Ovary (tissue), 9 donors: Measurements from ENCODE around the gene CDK6. TPM values are rescaled to one million over a fixed set of nuclear protein-coding genes. Genes with fewer than 3 reads are reported as not detected.

Experiments
- DNase-seq, 5 donors: peaks; one replicate each; pipeline ENCODE4 v3.0.0-alpha.2; 2019 to 2020
- H3K27ac ChIP-seq, 2 donors: fragments of 200-600 bp; one replicate each; pipeline versions ENCODE4 v1.5.1 to v1.8.0; 2019 to 2022
- H3K27me3 ChIP-seq: fragments of 200-600 bp; one replicate; pipeline ENCODE4 v1.8.0; 2022
- H3K36me3 ChIP-seq: fragments of 200-600 bp; sonication (generic); one replicate; pipeline ENCODE4 v1.5.1; 2019
- H3K4me1 ChIP-seq: one replicate; pipeline ENCODE4 v1.8.1; 2013; ENCODE audit warnings: mild to moderate bottlenecking, moderate library complexity; ENCODE audit not compliant: insufficient read depth
- H3K4me3 ChIP-seq: fragments of 200-600 bp; sonication (generic); one replicate; pipeline ENCODE4 v1.5.1; 2017
- H3K9me3 ChIP-seq, 2 donors: fragments of 200-600 bp in 1 of 2; sonication (generic) in 1 of 2; one replicate each; pipeline versions ENCODE4 v1.5.1 to v1.8.1; 2013 to 2019; ENCODE audit warnings: mild to moderate bottlenecking in 1 of 2, moderate library complexity in 1 of 2
- EP300 ChIP-seq: sonication (generic); formaldehyde crosslinking; IDR thresholded peaks from one replicate; pipeline ENCODE4 v1.6.1; 2017; ENCODE audit warnings: antibody characterized with exemption
- POLR2A ChIP-seq: fragments of 450-650 bp; IDR thresholded peaks from one replicate; pipeline ENCODE4 v1.6.1; 2017; ENCODE audit warnings: antibody characterized with exemption, mild to moderate bottlenecking, moderate library complexity
- WGBS, 3 donors: extraction: QIAGEN DNeasy Blood & Tissue Kit in 1 of 3; methylation state at CpG; one replicate each; pipeline versions ENCODE4 v1.1.5 to v1.1.7; 2013 to 2017; 5-methylcytosine and 5-hydroxymethylcytosine counted together
- intact Hi-C, 4 donors: fragments of 100-400 bp; cut with DNase I; formaldehyde crosslinking; loops; one replicate each; pipeline versions ENCODE4 v1.11.0 to v1.15.1; 2022 to 2023
- polyA plus RNA-seq, 2 donors: library from polyadenylated mRNA; stranded (reverse); fragments of 200-250 nt in 1 of 2; fragments of 350-450 nt in 1 of 2; fragmentation: Illumina TruSeq in 1 of 2; extraction: RNeasy Lipid Tissue Mini Kit (QIAGEN cat#74804) in 1 of 2; gene quantifications; one replicate each; pipeline ENCODE4 v1.2.3, GENCODE V29; 2013 to 2014
- total RNA-seq, 7 donors: library from RNA; depleted of rRNA in 2 of 7; stranded (reverse); fragments of >200 nt in 2 of 7; fragmentation: NEBNext Ultra II Directional in 3 of 7; extraction: Animal tissue kit (Norgen Biotek cat#: 25700) in 3 of 7; gene quantifications; one replicate each; pipeline versions ENCODE4 v1.1.0 to v1.2.4, GENCODE V29; 2016 to 2023
- TF ChIP-seq, protein P1 (sequence below), 3 donors: fragments of 450-650 bp in 2 of 3; fragments of 200-600 bp in 1 of 3; IDR thresholded peaks; one replicate each; pipeline versions ENCODE4 v1.5.1 to v1.8.0; 2016 to 2022; ENCODE audit warnings: antibody characterized with exemption in 3 of 3, mild to moderate bottlenecking in 1 of 3
- donor health status: DM: no; HTN: no; CAD: no; lungs with moderate emphysema.
- donor health status: DM: no; HTN: no; CAD: no.
- donor health status: Bipolar disorder and iron deficiency.
- donor health status: DM: yes; HTN: yes; CAD: no.
- donor health status: DM: no; HTN: no; CAD: no.
- donor health status: DM: yes; HTN: yes; CAD: no.

The CDK6 gene
- total and polyA plus RNA-seq, 9 donors: 1.8 to 20.4 (median 11.2) TPM

- intact Hi-C loops: loop anchor here in 3 of 4 donors (10.0 kb wide), 3 partner anchors 139 to 221 kb away; no protein-coding TSS in a partner anchor
- peak; percentile 65 to 85 (median 75) for DNase-seq
- Histone ChIP-seq H3K9me3 (no peaks in the 10 kb centered on the region), H3K27ac (peak overlapping the region; percentile 13 to 73), H3K36me3 (no peaks in the 10 kb centered on the region), H3K4me3 (peak overlapping the region; percentile 55), H3K27me3 (no peaks in the 10 kb centered on the region), H3K4me1 (peaks cover 7% of the 10 kb centered on the region)
- WGBS, 3 donors: 0% methylated on average over 46 to 54 of the region's 54 CpGs
- TF ChIP-seq, protein P1, sequence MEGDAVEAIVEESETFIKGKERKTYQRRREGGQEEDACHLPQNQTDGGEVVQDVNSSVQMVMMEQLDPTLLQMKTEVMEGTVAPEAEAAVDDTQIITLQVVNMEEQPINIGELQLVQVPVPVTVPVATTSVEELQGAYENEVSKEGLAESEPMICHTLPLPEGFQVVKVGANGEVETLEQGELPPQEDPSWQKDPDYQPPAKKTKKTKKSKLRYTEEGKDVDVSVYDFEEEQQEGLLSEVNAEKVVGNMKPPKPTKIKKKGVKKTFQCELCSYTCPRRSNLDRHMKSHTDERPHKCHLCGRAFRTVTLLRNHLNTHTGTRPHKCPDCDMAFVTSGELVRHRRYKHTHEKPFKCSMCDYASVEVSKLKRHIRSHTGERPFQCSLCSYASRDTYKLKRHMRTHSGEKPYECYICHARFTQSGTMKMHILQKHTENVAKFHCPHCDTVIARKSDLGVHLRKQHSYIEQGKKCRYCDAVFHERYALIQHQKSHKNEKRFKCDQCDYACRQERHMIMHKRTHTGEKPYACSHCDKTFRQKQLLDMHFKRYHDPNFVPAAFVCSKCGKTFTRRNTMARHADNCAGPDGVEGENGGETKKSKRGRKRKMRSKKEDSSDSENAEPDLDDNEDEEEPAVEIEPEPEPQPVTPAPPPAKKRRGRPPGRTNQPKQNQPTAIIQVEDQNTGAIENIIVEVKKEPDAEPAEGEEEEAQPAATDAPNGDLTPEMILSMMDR (IDR thresholded peaks at IDR 0.05): no peak
- TF ChIP-seq EP300 (no peak), POLR2A (no peak)
Observed at GRCh38 chr7:92833766-92834506, 2.4 kb downstream of the CDK6 start.

GRCh38 chr7:92833024-92833765 lies 3.2 kb downstream of the CDK6 start:
- H3K27me3 ChIP-seq: no peaks in the 10 kb centered on the region
- TF ChIP-seq POLR2A (no peak), EP300 (no peak)
- TF ChIP-seq, protein P1 (IDR thresholded peaks at IDR 0.05): peak; percentile 77 to 78 (median 78)
- no peaks in the 10 kb centered on the region for H3K9me3 ChIP-seq
- intact Hi-C loops: loop anchor here in 3 of 4 donors (10.0 kb wide), 3 partner anchors 138 to 222 kb away; no protein-coding TSS in a partner anchor
- peak overlapping the region; percentile 55 for H3K4me3 ChIP-seq
- WGBS, 3 donors: 0 to 1% (median 0%) methylated on average over 66 to 83 of the region's 83 CpGs
- peaks cover 7% of the 10 kb centered on the region for H3K4me1 ChIP-seq
- no peaks in the 10 kb centered on the region for H3K36me3 ChIP-seq
- peak; percentile 75 to 89 (median 82) for DNase-seq
- peak overlapping the region; percentile 13 to 73 for H3K27ac ChIP-seq

- TF ChIP-seq EP300: no peak
- TF ChIP-seq, protein P1 (IDR thresholded peaks at IDR 0.05): no peak
- TF ChIP-seq POLR2A: no peak
- peaks cover 7% of the 10 kb centered on the region for H3K4me1 ChIP-seq
- no peak for DNase-seq
- intact Hi-C loops: loop anchor here in 3 of 4 donors (10.0 kb wide), 3 partner anchors 138 to 222 kb away; no protein-coding TSS in a partner anchor
- no peaks in the 10 kb centered on the region for H3K9me3 ChIP-seq
- H3K27me3 ChIP-seq: no peaks in the 10 kb centered on the region
- H3K36me3 ChIP-seq: no peaks in the 10 kb centered on the region
- peak overlapping the region; percentile 13 to 73 for H3K27ac ChIP-seq
- peak overlapping the region; percentile 55 for H3K4me3 ChIP-seq
- 3 to 5% (median 3%) methylated on average over 18 of the region's 18 CpGs for whole genome bisulfite sequencing, 3 donors
Observed at GRCh38 chr7:92832534-92833023, 3.8 kb downstream of the CDK6 start.

GRCh38 chr7:92831716-92832533 lies 4.4 kb downstream of the CDK6 start:
- intact Hi-C loops: loop anchor here in 3 of 4 donors (10.0 kb wide), 3 partner anchors 137 to 223 kb away; no protein-coding TSS in a partner anchor
- H3K9me3 ChIP-seq: no peaks in the 10 kb centered on the region
- H3K27me3 ChIP-seq: no peaks in the 10 kb centered on the region
- H3K36me3 ChIP-seq: no peaks in the 10 kb centered on the region
- 48 to 53% (median 49%) methylated on average over 7 of the region's 7 CpGs for WGBS, 3 donors
- H3K4me1 ChIP-seq: peaks cover 7% of the 10 kb centered on the region
- no peak for TF ChIP-seq POLR2A
- peak overlapping the region; percentile 55 for H3K4me3 ChIP-seq
- DNase-seq: no peak
- no peak overlapping the region for H3K27ac ChIP-seq
